Measurements from ENCODE around the gene RPF1.
A peak's percentile ranks its signal among the peaks of the same experiment; 100 is the strongest.

Gene RPF1, protein sequence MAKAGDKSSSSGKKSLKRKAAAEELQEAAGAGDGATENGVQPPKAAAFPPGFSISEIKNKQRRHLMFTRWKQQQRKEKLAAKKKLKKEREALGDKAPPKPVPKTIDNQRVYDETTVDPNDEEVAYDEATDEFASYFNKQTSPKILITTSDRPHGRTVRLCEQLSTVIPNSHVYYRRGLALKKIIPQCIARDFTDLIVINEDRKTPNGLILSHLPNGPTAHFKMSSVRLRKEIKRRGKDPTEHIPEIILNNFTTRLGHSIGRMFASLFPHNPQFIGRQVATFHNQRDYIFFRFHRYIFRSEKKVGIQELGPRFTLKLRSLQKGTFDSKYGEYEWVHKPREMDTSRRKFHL

DNA sequence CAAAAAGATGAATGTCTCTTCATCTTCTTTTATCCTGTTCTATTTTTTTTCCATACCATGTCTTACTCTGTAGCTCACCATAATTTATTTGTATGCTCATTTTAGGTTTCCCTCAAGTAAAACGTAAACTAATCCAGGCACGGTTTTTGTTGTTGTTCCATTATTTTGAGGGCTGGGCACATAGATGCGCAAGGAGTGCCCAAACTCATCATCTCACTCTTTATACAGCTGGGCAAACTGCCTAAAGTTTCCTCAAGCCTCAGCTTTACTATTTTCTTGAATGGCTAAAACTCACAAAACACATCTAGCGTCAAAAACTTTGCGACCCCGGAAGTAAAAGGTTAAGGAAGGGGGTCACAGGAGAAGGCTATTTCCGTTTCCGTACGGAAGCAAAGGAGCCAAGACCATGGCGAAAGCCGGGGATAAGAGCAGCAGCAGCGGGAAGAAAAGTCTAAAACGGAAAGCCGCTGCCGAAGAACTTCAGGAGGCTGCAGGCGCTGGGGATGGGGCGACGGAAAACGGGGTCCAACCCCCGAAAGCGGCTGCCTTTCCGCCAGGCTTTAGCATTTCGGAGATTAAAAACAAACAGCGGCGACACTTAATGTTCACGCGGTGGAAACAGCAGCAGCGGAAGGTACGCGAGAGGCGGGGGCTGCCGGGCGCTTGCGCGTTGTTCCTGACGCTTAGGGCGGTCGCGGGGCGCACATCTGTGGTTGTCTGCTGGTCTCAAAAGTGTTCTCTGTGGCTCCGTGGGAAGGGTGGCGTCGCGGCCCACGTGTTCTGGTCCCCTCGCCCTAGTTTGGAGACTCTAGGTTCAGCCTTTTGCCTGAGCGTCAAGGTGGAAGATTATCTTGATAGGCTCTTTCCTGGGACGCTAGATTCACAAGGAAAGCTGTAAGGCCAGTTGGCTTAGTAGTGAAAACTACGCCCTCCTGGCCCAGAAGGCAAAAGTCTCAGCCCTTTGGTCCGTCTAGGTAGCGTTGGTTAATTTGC, at the start of gene RPF1:
RPF1 (plus strand) TSS at position 391 of the 993 bp plus-strand sequence; CDS start at position 407, 16 bp downstream.
- peaks cover 9% of the 10 kb centered on the region for H3K36me3 ChIP-seq (replicated peaks; ENCODE audit: low read depth, low read length)
- peak within 1 kb of the TSS; percentile 97 for H2AFZ ChIP-seq (ENCODE audit: low read depth, low read length)
- peaks cover 35% of the 10 kb centered on the region for H3K79me2 ChIP-seq (ENCODE audit: low read length)
- peak within 1 kb of the TSS; percentile 86 for H3K4me2 ChIP-seq (ENCODE audit: low read length)
- peaks cover 11% of the 10 kb centered on the region for H3K4me1 ChIP-seq (ENCODE audit: low read length)
- H3K4me3 ChIP-seq (ENCODE audit: low read length) = peak within 1 kb of the TSS; percentile 92
- no peaks in the 10 kb centered on the region for H3K27me3 ChIP-seq (ENCODE audit: low read depth, low read length)
- H4K20me1 ChIP-seq (ENCODE audit: insufficient read depth, low read length) = no peaks in the 10 kb centered on the region
- peak within 1 kb of the TSS; percentile 68 for H3K27ac ChIP-seq (ENCODE audit: low read length)
- H3K9me3 ChIP-seq (ENCODE audit: insufficient read depth, low read length) = no peaks in the 10 kb centered on the region
- no peak for TF ChIP-seq EZH2phosphoT487 (IDR thresholded peaks at IDR 0.05; ENCODE audit: low read depth)
- TF ChIP-seq, protein P1, sequence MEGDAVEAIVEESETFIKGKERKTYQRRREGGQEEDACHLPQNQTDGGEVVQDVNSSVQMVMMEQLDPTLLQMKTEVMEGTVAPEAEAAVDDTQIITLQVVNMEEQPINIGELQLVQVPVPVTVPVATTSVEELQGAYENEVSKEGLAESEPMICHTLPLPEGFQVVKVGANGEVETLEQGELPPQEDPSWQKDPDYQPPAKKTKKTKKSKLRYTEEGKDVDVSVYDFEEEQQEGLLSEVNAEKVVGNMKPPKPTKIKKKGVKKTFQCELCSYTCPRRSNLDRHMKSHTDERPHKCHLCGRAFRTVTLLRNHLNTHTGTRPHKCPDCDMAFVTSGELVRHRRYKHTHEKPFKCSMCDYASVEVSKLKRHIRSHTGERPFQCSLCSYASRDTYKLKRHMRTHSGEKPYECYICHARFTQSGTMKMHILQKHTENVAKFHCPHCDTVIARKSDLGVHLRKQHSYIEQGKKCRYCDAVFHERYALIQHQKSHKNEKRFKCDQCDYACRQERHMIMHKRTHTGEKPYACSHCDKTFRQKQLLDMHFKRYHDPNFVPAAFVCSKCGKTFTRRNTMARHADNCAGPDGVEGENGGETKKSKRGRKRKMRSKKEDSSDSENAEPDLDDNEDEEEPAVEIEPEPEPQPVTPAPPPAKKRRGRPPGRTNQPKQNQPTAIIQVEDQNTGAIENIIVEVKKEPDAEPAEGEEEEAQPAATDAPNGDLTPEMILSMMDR (IDR thresholded peaks at IDR 0.05; ENCODE audit: low read depth, low read length) = no peak
- peak within 1 kb of the TSS; percentile 74 for H3K9ac ChIP-seq (ENCODE audit: low read length)

DNA sequence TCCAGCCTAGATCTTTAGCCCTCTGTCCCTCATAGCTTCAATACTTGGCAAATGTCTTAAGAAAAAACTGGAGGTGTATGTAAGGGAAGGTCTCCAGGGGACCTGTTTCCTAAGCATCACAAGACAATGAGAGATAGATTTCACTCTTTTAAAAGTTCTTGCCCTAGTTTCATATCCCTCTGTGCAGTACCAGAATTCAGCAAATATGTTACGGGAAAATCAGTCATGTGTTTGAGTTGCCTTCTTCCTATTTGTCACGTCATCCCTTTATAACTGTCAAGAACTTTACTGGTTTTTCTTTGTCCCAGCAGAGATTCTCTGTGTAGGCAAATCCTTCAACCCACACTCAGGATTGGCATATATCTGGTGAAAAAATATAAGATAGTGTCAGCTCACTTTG, 48.5 kb upstream of the RPF1 start:
- H3K4me1 ChIP-seq (ENCODE audit: low read length) = peaks cover 10% of the 10 kb centered on the region
- no peak overlapping the region for H3K27ac ChIP-seq (ENCODE audit: low read length)
- H3K79me2 ChIP-seq (ENCODE audit: low read length) = no peaks in the 10 kb centered on the region
- no peak overlapping the region for H2AFZ ChIP-seq (ENCODE audit: low read depth, low read length)
- no peak overlapping the region for H3K4me3 ChIP-seq (ENCODE audit: low read length)
- no peak overlapping the region for H3K4me2 ChIP-seq (ENCODE audit: low read length)
- TF ChIP-seq, protein P1 (IDR thresholded peaks at IDR 0.05; ENCODE audit: low read depth, low read length) = no peak
- no peak for TF ChIP-seq EZH2phosphoT487 (IDR thresholded peaks at IDR 0.05; ENCODE audit: low read depth)
- H4K20me1 ChIP-seq (ENCODE audit: insufficient read depth, low read length) = no peaks in the 10 kb centered on the region
- no peak overlapping the region for H3K9ac ChIP-seq (ENCODE audit: low read length)
- no peaks in the 10 kb centered on the region for H3K36me3 ChIP-seq (replicated peaks; ENCODE audit: low read depth, low read length)
- no peaks in the 10 kb centered on the region for H3K27me3 ChIP-seq (ENCODE audit: low read depth, low read length)
- H3K9me3 ChIP-seq (ENCODE audit: insufficient read depth, low read length) = no peaks in the 10 kb centered on the region

DNA sequence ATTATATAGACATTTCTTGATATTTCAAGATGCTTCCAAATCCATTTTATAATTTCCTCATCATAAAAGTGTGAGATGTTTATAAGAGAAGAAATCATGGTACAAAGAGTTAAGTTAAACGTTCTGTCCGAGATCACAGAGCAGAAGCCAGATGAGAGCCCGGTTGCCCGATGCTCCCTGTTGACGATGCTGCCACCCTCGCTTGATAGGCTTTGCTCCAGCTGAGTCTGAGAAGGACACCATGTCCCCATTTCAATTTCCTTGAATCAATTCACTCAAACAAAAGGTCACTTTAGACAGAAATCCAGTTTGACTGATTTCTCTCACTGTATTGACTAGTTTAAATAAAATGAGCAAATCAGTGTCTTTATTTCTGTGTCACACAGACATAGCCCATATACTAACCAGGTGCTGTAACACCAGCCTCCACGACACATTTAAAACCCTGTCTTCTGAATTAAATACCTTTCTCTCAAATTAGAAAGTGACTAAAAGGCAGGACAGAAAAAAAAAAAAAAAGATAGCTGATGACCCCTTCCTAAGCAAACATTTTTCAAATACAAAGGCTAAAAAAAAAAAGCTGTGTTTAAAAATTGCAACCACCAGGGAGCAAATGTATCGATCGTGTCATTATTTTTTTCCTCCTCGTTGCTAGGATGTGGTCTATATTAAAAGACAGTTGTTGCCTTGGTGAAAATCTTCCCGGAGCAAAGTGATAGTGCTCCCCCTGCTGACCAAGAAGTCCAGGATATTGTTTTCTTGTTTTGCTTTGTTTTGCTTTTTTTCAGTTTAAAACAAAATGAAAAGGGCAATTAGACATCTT, 45.6 kb upstream of the RPF1 start:
- Histone ChIP-seq H3K27me3 (ENCODE audit: low read depth, low read length) (no peaks in the 10 kb centered on the region), H3K9me3 (ENCODE audit: insufficient read depth, low read length) (no peaks in the 10 kb centered on the region), H3K9ac (ENCODE audit: low read length) (peak overlapping the region; percentile 9), H3K4me2 (ENCODE audit: low read length) (peak overlapping the region; percentile 70), H3K4me3 (ENCODE audit: low read length) (peak overlapping the region; percentile 72), H3K79me2 (ENCODE audit: low read length) (no peaks in the 10 kb centered on the region), H2AFZ (ENCODE audit: low read depth, low read length) (peak overlapping the region; percentile 47; the same call in 1 of the 2 replicates), H3K36me3 (replicated peaks; ENCODE audit: low read depth, low read length) (no peaks in the 10 kb centered on the region), H3K27ac (ENCODE audit: low read length) (no peak overlapping the region), H4K20me1 (ENCODE audit: insufficient read depth, low read length) (no peaks in the 10 kb centered on the region), H3K4me1 (ENCODE audit: low read length) (peaks cover 23% of the 10 kb centered on the region)
- no peak for TF ChIP-seq EZH2phosphoT487 (IDR thresholded peaks at IDR 0.05; ENCODE audit: low read depth)
- TF ChIP-seq, protein P1 (IDR thresholded peaks at IDR 0.05; ENCODE audit: low read depth, low read length) = peak; percentile 72

Measured in OCI-LY3 (cell line).